SH-SY5Y (cell line): ENCODE measurements around the gene ERFL.

Experiments used
- GATA2 ChIP-seq: IDR thresholded peaks from 2 replicates; pipeline ENCODE4 v1.6.1; 2011; ENCODE audit warnings: mild to moderate bottlenecking, low read depth, low read length
- GATA3 ChIP-seq: IDR thresholded peaks from 2 replicates; pipeline ENCODE4 v1.6.1; 2011; ENCODE audit warnings: low read depth, mild to moderate bottlenecking, low read length, moderate library complexity

Gene ERFL

DNA sequence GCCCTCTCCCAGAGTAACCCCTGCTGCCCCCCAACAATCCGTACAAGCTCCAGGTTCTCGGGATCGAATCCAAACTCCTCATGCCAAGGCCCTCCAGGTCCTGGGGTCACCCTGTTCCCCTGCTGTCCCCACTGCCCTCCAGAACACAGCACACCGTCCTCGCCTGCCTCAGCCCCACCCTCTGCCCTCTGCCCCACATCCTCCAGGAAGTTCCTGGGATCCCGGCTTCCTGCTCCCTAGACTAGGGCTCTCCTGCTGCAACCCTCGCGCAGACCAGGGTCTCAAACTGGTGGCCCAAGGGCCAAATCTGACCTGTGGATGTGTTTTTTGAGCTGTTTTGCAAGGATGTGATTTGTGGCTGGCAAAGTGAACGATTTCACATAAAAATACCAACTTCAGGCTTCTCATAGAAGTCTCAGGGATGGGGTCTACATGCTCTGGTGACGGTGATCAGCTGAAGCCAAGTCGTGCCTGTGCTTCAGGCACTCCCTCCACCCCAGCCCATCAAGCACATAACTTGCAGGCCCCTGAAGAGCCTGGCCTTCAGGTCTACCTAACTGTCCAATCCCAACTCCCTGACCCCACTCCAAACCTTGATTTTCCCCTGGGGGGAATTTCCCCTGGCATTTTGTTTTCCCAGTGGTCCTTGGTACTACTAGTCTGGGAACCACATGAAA, 29.1 kb upstream of the ERFL start:
- TF ChIP-seq GATA2 (no peak), GATA3 (no peak)

DNA sequence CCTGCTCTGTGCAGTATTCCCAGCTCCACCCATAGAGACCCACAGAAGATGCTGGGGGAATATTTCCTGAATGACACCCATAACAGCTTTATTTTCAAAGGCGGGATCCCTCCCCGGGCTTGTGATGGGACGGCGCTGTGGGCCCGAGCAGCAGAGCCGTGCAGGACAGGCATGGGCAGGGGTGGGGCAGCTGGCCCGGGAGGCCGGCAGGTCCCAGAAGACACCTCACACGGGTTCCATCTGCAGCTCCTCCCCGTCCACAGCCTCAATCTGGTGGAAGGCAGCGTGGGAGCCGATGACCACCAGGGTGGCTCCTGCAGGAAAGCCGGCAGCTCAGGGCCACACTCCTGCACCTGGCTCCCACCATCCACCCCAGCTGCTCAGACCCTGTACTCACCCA, 28.4 kb upstream of the ERFL start:
- TF ChIP-seq GATA2 (no peak), GATA3 (no peak)

DNA sequence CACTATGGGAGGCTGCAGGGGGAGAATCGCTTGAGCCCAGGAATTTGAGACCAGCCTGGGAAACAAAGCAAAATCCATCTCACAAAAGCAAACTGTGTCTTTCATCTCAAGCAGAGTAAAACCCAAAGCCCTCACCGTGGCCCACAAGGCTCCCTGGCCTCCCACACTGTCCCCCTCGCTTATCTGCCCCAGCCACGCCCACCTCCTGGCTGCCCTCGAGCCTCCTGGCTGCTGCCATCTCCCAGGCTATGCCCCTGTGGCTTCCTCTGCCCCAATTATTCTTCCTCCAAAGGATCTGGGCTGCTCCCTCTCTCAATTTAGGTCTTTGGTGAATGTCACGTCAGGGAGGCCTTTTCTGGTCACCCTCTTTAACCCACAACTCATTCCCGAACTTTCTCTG, 27.3 kb upstream of the ERFL start:
- no peak for TF ChIP-seq GATA3
- TF ChIP-seq GATA2: no peak

DNA sequence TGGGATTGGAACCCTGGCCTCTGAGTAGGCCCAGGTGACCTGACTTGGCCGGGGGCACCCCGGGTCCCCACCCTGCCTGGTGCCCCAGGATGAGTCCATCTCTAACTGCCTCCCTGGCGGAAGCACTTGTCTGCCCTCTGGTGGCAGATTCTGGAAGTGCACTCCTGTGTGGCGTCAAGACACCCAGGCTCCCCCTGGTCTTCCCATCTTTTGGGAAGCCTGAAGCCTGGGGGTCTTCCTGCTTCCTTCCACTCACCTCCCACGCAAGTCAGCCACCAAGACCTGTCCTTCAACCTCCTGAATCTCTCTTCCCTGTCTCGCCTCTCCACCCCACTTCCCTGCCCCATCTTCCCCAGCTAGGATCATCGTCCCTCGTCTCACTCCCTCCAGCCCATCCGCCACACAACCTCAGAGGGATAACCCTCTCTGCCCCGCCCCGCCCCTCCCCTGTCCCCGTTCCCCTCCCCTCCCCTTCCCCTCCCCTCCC, 23.5 kb upstream of the ERFL start:
- TF ChIP-seq GATA2: no peak
- TF ChIP-seq GATA3: no peak

DNA sequence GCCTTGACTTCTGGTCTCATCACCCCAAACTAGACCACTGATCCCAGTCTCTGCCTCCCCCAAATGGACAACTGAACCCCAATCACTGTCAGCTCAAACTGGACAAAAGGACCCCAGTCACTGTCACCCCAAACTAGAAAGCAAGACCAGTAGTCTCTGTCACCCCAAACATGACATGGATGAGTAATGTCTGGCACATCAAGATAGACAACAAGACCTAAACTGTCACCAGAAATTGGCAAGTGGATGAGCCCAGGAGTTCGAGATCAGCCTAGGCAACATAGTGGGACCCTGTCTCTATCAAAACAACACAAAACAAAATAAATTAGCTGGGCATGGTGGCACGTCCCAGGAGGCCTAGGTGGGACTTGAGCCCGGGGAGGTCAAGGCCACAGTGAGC, 18.8 kb upstream of the ERFL start:
- no peak for TF ChIP-seq GATA3

DNA sequence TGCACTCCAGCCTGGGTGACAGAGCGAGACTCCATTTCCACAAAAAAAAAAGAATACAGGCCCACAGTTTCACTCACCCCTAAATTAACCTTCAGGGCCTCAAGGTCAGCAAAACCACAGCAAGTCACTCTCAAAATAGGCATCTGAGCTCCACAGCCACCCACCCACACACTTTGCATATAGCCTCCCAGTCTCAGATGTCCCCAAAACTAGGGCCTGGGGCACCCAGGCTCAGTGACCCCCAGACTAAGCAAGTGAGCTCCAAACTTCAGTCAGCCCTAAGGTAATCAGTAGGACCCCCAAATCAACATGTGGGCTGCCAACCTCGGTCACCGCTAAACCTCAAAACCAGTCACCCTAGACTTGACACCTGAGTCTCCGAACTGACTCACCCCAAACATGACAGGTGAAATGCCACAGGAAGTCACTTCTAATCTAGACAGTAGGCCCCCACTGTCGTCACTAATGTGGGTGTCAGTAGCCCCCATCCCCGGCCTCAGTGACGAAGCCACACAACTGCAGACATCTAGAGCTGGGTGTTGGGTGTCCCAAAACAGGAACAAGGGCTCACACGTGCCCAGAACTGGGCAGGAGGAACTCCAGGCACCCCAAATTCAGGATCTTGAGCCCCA, 17.0 kb upstream of the ERFL start:
- TF ChIP-seq GATA2: no peak

DNA sequence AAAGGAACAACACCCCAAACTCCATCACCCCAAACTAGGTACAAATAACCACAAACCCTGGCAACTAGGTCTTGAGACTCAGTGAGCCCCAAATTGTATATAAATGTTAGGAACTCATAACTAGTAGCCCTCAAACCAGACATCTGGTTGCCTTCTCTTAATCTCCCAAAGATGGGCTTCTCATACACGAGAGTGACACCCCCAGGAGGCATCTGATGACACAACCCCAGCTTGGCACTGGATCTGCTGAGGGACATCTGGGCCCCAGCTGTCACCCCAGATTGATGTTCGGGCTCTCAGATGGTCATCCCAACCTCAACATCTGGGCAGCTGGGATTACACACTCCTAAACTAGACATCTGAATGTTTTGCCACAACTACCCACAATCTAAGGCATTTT, 16.1 kb upstream of the ERFL start:
- TF ChIP-seq GATA3 (no peak), GATA2 (no peak)

DNA sequence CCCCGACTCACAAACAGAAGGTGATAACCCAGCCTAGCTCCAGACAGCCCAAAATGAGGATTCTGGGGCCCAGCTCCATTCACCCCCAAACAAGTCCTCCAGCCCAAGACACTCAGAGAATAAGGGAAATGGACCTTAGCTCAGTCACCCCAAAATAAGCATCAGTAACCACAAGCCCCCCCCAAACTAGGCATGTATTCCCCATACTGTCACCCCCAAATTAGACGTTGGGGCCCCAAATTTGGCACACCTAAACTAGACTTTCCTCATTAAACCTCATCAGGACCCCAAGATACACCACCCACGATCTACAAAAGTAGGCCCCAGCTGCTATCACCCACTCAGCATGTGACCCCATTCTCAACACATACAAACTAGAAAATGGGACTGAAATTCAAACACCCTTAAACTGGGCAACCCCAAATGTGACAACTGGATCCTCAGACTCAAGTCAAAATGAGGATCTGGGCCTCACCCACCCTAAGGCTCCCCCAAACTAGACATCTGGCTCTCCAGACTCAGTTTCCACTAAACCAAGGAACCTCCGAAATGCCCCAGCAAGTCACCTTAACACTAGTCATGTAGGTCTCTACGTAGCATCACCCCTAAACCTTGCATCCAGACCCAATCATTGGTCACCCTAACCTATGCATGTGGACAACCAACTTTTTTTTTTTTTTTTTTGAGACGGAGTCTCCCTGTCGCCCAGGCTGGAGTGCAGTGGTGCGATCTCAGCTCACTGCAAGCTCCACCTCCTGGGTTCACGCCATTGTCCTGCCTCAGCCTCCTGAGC, 13.4 kb upstream of the ERFL start:
- TF ChIP-seq GATA2 (no peak), GATA3 (no peak)

DNA sequence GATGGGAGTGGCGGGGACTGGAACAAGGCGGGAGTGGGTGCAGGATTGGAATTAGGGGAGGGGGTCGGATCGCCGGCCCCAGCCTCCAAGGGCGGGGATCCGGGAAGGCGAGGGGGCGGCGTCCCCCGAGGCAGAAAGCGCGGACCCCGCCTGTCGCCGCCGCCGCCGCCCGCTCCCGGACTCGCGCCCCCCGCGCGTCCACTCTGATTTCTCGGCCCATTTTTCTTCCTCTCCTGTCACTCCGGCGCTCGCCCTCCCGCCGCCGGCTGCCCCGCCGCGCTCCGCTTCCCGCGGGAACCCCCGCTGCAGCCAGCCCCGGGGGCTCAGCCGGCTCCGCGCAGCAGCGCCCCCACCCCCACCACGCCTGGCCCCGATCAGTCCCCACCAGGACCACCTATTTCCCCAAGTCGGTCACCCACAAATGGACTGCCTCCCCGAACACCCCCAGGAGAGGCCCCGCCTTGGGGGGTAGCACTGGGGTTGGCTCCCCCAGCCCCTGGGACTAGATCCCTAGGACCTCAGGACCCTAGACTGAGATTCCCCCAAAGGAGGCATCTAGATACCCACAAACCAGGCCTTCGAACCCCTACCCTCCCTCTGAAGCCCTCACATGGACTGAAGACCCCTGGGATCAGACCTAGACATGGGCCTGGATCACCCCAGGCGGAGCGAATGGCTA, 12.6 kb upstream of the ERFL start:
- no peak for TF ChIP-seq GATA3
- no peak for TF ChIP-seq GATA2

DNA sequence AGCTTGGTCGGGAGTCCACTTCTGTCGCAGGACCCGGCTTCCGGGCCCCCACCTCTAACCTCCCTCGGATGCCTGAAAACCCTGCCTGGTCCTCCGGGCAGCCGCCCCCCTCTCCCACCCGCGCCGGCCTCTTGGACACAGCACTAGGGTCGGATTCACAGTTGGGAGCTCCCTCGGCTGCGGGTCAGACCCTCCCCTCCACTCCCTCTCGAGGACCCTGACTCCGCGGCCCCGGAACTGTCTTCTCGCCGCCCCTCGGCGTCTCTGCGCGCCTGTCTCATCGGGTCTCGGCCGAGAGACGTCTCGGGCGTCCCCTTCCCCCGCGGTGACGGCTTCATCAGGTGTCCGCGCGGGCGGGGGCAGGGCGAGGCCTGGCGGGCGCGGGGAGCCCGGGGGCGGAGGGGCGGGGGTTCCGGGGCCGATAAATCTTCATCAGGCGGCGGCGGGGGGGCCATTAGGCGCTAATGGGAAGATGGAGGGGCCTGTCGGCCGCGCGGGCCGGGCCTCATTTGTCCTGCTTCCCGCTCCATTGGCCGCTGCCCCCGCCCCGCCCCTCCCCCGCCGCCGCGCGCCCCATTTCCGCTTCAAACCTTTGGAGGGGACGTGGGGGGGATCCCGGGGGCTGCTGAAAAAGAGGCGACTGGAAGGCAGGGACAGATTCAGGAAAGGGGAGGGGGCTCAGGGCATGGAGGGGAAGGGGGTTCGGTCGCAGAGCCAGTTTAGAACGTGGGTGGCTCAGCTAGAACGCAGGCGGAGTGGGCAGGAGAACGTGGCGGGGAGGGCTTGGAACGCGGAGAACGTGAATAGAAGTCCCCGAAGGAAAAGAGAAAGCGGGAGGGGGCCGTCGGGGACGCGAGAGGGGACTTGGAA, 11.8 kb upstream of the ERFL start:
- TF ChIP-seq GATA2 (no peak), GATA3 (no peak)

DNA sequence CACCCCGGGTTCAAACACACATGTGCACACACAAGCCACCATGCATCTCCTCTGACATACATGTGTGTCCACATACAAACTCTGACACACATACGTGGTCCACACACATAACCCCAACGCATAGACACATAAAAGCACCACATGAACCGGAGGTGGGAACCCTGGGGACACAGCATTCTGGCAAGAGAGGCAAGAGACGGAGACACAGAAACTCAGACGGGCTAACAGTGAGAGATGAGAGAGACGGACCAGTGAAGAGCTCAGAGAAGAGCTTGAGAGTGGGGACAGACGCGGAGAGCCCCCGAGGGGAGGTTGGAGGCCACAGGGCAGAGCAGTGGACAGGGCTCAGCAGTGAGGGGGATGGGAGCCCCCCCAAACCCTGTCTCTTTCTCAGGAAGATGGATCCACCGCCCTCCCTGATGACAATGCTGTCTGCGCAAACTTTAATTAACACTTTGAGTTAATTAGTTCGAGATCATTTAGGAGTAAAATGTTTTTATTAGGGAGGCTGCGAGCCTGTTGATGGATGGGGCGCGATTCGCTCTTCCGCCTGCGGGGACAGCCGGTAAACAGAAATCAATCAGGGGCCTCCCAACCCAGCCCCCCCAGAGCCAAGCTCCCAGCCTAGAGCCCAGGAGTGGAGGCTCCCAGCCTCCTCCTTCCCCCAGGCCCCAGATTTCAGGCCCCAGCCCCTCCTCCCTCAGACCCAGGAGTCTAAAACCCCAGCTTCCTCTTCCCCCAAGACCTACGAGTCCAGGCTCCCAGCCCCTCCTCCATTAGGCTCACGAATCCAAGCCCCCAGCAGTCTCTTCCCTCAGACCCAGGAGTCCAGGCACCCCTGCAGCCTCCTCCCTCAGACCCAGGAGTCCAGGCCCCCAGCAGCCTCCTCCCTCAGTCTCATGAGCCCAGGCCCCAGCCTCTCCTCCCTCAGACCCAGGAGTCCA, 9.5 kb upstream of the ERFL start:
- TF ChIP-seq GATA2 (no peak), GATA3 (no peak)

DNA sequence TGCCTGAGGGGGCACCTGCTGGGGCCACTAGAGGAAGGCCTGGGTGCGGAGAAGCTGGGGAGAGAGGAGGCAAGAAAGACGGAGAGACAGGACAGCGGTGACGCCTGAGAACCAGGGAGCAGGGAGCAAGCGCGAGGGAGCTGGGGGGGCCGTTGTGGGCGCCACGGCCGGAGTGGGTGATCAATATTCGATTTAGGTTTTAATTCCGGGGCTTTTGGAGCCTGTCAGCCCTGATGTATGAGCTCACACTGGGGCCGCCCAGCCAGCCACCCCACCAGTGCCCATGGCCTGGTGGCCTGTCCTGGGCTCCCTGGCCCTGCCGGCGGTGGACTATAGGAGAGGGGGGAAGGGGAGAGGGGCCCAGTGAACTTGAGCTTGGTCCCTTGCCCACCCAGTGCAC, 8.7 kb upstream of the ERFL start:
- TF ChIP-seq GATA2 (no peak), GATA3 (no peak)

DNA sequence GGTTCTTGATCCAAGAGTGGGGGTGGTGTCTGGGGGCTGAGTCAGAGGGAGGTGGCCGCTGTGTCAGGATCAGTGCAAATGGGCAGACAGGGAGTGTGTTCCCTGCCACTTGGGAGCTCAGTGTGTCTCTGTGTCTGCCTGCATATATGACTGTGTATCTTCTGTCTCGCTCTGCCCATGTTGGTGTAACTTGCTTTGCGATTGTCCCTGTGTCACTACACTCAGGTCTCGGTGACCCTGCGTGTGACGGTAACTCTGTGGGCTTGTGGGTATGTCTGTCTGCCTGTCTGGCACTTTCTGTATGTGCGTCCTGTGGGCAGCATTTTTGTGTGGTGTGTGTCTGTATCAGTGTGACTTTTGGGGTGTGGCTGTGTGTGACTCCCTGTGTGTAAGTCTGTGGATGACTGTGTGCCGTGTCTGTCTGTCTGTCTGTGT, 8.2 kb upstream of the ERFL start:
- no peak for TF ChIP-seq GATA3
- TF ChIP-seq GATA2: no peak
